K562 (cell line): ENCODE data around the gene PLXND1. TPM values are rescaled to one million over a fixed set of nuclear protein-coding genes. Genes with fewer than 3 reads are reported as not detected.

Source experiments
- BCOR ChIP-seq: fragments of 450-650 bp; IDR thresholded peaks from 2 replicates; pipeline ENCODE4 v1.6.1; 2016
- KDM1A ChIP-seq, 2 experiments: fragments of 450-650 bp; IDR thresholded peaks; 2 replicates each; pipeline ENCODE4 v1.6.1; 2016; ENCODE audit warnings: mild to moderate bottlenecking in 2 of 2
- KLF16 ChIP-seq: IDR thresholded peaks from 2 replicates; pipeline ENCODE4 v1.6.1; 2016; ENCODE audit warnings: antibody characterized with exemption
- NELFE ChIP-seq: IDR thresholded peaks from 2 replicates; pipeline ENCODE4 v1.6.1; 2011; ENCODE audit warnings: mild to moderate bottlenecking; ENCODE audit not compliant: insufficient read depth, insufficient read length
- RBBP5 ChIP-seq: fragments of 200-600 bp; sonication (generic); IDR thresholded peaks from 2 replicates; pipeline ENCODE4 v1.6.1; 2012; ENCODE audit warnings: borderline replicate concordance, mild to moderate bottlenecking, low read length, control low read depth, inconsistent platforms; ENCODE audit not compliant: insufficient read depth, poor library complexity, severe bottlenecking
- SETDB1 ChIP-seq: IDR thresholded peaks from one replicate; pipeline ENCODE4 v1.6.1; 2012; ENCODE audit warnings: low read length, control low read depth, inconsistent platforms
- XRCC3 ChIP-seq: fragments of 450-650 bp; IDR thresholded peaks from 2 replicates; pipeline ENCODE4 v1.6.1; 2017; ENCODE audit warnings: mild to moderate bottlenecking, moderate library complexity
- ZFP36 ChIP-seq: fragments of 150-350 bp; IDR thresholded peaks from 2 replicates; pipeline ENCODE4 v1.6.1; 2018; ENCODE audit warnings: low read length, low read depth; ENCODE audit not compliant: partially characterized antibody
- ZNF583 ChIP-seq: fragments of 250-450 bp; sonication (Bioruptor Pico); IDR thresholded peaks from 2 replicates; pipeline ENCODE4 v1.4.0; 2020
- ZNF592 ChIP-seq: fragments of 450-650 bp; IDR thresholded peaks from 2 replicates; pipeline ENCODE4 v1.6.1; 2017; ENCODE audit warnings: antibody characterized with exemption, mild to moderate bottlenecking
- ZNF699 ChIP-seq: fragments of 250-450 bp; sonication (Bioruptor Pico); IDR thresholded peaks from 2 replicates; pipeline ENCODE4 v1.8.0; 2021; ENCODE audit warnings: mild to moderate bottlenecking, moderate library complexity; ENCODE audit not compliant: insufficient replicate concordance
- polyA plus RNA-seq, 8 experiments: library from polyadenylated mRNA; depleted of rRNA in 4 of 8; stranded (reverse) in 5 of 8; unstranded in 3 of 8; fragments of >200 nt; fragmentation: Nextera tagmentation in 2 of 8; fragmentation: Illumina TruSeq in 1 of 8; extraction: Ambion mirVana in 2 of 8; extraction: Trizol in 1 of 8; gene quantifications; 2 replicates each; pipeline versions ENCODE4 v1.2.1 to v1.2.3, GENCODE V29; 2011 to 2014; ENCODE audit warnings: inconsistent platforms in 1 of 8, missing spikeins in 1 of 8
- total RNA-seq, 7 experiments: library from RNA; depleted of rRNA in 6 of 7; stranded (reverse); fragments of >200 nt in 6 of 7; fragmentation: Illumina TruSeq in 2 of 7; extraction: Trizol in 2 of 7; gene quantifications; 2 replicates each; pipeline versions ENCODE4 v1.2.1 to v1.2.3, GENCODE V29; 2011 to 2021; ENCODE audit warnings: low replicate concordance in 1 of 7
- TF ChIP-seq, protein P1 (sequence below): fragments of 450-650 bp; IDR thresholded peaks from 2 replicates; pipeline ENCODE4 v1.6.1; 2016; ENCODE audit warnings: mild to moderate bottlenecking

PLXND1 gene
- total and polyA plus RNA-seq, 9 of the 15 experiments (the other 6 are each of a cell fraction or from before 2014, with no cell fraction given), result 0.34 to 28.8 (median 14.0) TPM

- TF ChIP-seq KDM1A (IDR thresholded peaks at IDR 0.05) (peak in 1 of 2 experiments; percentile 53; a peak in 1 of 4 replicates), RBBP5 (no peak), ZNF699 (CRISPR knock-in tag) (no peak), SETDB1 (no peak), BCOR (peak; percentile 76), ZNF592 (0 out of 2 replicates have a peak, but pooled peaks have one; percentile 30), NELFE (no peak), XRCC3 (no peak), KLF16 (no peak), ZFP36 (peak; percentile 44), ZNF583 (CRISPR knock-in tag) (no peak)
- TF ChIP-seq, protein P1, sequence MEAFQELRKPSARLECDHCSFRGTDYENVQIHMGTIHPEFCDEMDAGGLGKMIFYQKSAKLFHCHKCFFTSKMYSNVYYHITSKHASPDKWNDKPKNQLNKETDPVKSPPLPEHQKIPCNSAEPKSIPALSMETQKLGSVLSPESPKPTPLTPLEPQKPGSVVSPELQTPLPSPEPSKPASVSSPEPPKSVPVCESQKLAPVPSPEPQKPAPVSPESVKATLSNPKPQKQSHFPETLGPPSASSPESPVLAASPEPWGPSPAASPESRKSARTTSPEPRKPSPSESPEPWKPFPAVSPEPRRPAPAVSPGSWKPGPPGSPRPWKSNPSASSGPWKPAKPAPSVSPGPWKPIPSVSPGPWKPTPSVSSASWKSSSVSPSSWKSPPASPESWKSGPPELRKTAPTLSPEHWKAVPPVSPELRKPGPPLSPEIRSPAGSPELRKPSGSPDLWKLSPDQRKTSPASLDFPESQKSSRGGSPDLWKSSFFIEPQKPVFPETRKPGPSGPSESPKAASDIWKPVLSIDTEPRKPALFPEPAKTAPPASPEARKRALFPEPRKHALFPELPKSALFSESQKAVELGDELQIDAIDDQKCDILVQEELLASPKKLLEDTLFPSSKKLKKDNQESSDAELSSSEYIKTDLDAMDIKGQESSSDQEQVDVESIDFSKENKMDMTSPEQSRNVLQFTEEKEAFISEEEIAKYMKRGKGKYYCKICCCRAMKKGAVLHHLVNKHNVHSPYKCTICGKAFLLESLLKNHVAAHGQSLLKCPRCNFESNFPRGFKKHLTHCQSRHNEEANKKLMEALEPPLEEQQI, result no peak
- TF ChIP-seq, all 486 proteins: peak for 6
These were observed 47.5 kb downstream of the PLXND1 start (continued) for GRCh38 chr3:129558772-129559564.
